GM10266 (cell line): ENCODE measurements around the gene MAPK10.
"Not testable (repeated sequence)": the region's sequence is repeated elsewhere in the genome, so short reads cannot be mapped to it uniquely, and the experiment has no call there.

Source experiments
- DNase-seq: peaks from one replicate; pipeline ENCODE4 v3.0.0; 2012; ENCODE audit errors: extremely low spot score
- TF ChIP-seq, protein P1 (sequence below): IDR thresholded peaks from 2 replicates; pipeline ENCODE4 v1.5.1; 2012; ENCODE audit warnings: mild to moderate bottlenecking, low read depth; ENCODE audit not compliant: control insufficient read depth, insufficient read depth; ENCODE audit errors: missing control alignments

The MAPK10 gene

DNA sequence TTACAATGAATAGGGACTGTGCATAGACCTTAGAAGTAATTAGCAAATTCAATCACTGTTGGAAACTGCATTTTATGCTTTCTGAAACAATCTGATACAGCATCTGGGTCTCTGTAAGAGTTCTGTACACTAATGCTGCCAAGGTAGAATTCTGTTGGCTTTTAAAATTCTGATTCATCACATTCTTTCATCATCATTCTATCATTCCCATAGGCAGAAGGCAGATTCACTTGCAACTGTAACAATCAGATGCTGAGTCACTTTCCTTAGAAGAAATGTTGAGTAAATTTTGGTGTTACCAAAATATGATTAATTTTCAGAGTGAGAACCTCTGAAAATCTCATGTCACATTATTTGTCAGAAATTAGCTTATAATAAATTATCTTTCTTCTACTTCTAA, 267.2 kb downstream of the MAPK10 start:
- no peak for DNase-seq
- TF ChIP-seq, protein P1, sequence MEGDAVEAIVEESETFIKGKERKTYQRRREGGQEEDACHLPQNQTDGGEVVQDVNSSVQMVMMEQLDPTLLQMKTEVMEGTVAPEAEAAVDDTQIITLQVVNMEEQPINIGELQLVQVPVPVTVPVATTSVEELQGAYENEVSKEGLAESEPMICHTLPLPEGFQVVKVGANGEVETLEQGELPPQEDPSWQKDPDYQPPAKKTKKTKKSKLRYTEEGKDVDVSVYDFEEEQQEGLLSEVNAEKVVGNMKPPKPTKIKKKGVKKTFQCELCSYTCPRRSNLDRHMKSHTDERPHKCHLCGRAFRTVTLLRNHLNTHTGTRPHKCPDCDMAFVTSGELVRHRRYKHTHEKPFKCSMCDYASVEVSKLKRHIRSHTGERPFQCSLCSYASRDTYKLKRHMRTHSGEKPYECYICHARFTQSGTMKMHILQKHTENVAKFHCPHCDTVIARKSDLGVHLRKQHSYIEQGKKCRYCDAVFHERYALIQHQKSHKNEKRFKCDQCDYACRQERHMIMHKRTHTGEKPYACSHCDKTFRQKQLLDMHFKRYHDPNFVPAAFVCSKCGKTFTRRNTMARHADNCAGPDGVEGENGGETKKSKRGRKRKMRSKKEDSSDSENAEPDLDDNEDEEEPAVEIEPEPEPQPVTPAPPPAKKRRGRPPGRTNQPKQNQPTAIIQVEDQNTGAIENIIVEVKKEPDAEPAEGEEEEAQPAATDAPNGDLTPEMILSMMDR: no peak

GRCh38 chr4:86091201-86091600, 268.7 kb downstream of the MAPK10 start:
- DNase-seq: no peak
- TF ChIP-seq, protein P1: no peak

DNA sequence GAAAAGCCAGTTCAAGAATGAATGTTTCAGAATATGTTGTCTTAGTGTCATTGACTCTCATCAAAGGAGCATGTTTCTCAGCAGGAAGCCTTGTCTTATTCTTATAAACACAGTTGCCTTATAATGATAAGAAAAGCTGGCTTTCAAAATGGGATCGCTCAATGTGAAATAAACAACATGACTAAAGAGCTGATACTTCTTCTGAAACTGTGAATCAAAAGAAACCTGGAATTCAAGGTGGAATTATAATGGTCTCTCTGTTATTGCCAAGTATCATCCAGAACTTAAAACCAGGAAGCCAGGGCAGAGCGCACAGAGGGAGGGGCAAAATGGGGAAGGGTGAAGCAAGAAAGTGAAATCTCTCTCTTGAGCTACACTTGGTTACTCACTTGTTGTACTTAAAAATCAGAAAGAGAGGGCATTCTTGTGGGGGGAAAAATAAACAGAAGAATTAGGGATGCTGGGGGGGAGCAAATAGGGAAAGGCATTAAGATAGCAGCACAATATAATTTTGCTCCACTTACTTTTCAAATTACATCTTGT, 270.0 kb downstream of the MAPK10 start:
- TF ChIP-seq, protein P1: no peak
- DNase-seq: no peak

- TF ChIP-seq, protein P1: no peak
- DNase-seq: no peak
Observed at GRCh38 chr4:86089053-86089452, 270.8 kb downstream of the MAPK10 start.

DNA sequence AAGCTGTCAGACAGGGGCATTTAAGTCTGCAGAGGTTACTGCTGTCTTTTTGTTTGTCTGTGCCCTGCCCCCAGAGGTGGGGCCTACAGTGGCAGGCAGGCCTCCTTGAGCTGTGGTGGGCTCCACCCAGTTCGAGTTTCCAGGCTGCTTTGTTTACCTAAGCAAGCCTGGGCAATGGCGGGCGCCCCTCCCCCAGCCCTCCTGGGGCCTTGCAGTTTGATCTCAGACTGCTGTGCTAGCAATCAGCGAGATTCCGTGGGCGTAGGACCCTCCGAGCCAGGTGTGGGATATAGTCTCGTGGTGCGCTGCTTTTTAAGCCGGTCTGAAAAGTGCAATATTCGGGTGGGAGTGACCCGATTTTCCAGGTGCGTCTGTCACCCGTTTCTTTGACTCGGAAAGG, 284.1 kb downstream of the MAPK10 start:
- not testable (repeated sequence) for DNase-seq

DNA sequence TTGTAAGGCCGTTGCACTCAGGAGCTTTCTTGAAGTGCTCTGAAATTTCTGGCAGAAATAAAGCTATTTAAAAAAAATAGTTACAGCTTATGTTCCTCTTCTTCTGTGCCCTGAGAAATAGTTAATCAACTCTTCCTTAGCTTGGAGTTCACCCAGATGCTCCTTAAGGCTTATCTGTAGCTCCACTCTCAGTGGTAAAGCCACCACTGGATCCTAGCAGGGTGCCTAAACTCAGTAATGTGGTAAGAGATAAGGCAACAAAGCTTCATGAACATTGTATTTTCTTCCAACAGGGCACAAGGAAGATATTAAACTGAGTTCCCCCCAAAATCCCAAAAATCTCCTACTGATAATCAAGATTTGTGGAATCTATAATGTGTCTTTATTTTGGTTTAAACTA, 299.5 kb downstream of the MAPK10 start:
- no peak for DNase-seq
- TF ChIP-seq, protein P1: no peak

DNA sequence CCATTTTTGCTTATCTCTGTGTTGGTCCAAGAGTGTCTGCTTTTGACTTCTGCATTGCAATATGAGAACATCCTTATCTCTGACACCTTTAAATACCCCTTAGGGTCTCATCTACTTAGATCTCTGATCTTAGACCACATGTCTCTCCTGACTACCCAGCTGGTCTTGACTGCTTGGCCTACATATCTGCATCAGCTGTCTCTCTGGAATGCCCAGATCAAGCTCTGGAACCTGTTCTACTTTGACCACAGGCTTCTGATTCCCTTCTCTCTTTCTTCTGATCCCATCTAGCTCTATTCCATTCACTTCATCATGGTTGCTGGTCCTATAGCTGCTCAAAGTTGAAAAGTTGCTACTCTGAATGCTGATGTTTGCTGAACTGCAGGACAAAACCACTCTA, 301.2 kb downstream of the MAPK10 start:
- TF ChIP-seq, protein P1: no peak
- DNase-seq: no peak

DNA sequence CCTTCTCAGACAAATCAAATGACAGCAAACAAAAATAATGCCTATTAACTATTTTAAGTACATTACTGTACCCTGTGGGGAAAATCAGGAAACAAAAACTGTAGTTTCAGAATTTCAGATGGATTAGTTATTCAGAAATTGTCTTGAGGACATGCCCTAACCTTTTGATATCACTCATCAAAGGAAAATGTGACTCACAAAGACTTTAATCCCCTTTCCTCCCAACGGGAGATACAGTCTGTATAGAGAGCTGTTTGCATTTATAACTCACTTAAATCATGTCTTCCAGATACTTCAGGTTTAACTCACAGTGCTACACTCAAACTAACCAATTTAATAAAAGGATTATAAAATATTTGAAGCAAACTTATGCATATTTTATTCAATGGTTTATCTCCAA, 304.0 kb downstream of the MAPK10 start:
- no peak for DNase-seq
- TF ChIP-seq, protein P1: no peak
